Breast epithelium (tissue), 4 donors: Measurements from ENCODE around the gene MAN1A1. TPM values are rescaled to one million over a fixed set of nuclear protein-coding genes. Genes with fewer than 3 reads are reported as not detected.

ENCODE experiments used
- DNase-seq, 2 donors: peaks; one replicate each; pipeline ENCODE4 v3.0.0-alpha.2; 2019; ENCODE audit warnings: low spot score in 2 of 2
- H3K27ac ChIP-seq, 2 donors: fragments of 200-600 bp; sonication (generic) in 1 of 2; one replicate each; pipeline ENCODE4 v1.5.1; 2016 to 2019; ENCODE audit warnings: mild to moderate bottlenecking in 1 of 2
- H3K27me3 ChIP-seq, 2 donors: fragments of 200-600 bp; sonication (generic) in 1 of 2; one replicate each; pipeline versions ENCODE4 v1.5.1 to v1.6.0; 2017 to 2019; ENCODE audit warnings: control low read depth in 1 of 2, mild to moderate bottlenecking in 1 of 2
- H3K36me3 ChIP-seq: fragments of 200-600 bp; one replicate; pipeline ENCODE4 v1.5.1; 2019
- H3K4me1 ChIP-seq, 2 donors: fragments of 200-600 bp; sonication (generic); one replicate each; pipeline ENCODE4 v1.5.1; 2016 to 2019; ENCODE audit warnings: control low read depth in 1 of 2
- H3K4me3 ChIP-seq, 3 donors: fragments of 200-600 bp; sonication (generic); 1 replicate in 2 of 3; 2 replicates in 1 of 3; pipeline ENCODE4 v1.5.1; 2016 to 2019; ENCODE audit warnings: mild to moderate bottlenecking in 3 of 3, moderate library complexity in 2 of 3
- H3K9me3 ChIP-seq, 2 donors: fragments of 200-600 bp; sonication (generic) in 1 of 2; one replicate each; pipeline ENCODE4 v1.5.1; 2016 to 2019; ENCODE audit warnings: control low read depth in 1 of 2
- CTCF ChIP-seq, 3 donors: fragments of 450-650 bp; IDR thresholded peaks; one replicate each; pipeline ENCODE4 v1.5.1; 2016 to 2017; ENCODE audit warnings: antibody characterized with exemption in 3 of 3, mild to moderate bottlenecking in 3 of 3, moderate library complexity in 3 of 3
- POLR2A ChIP-seq: fragments of 450-650 bp; IDR thresholded peaks from one replicate; pipeline ENCODE4 v1.6.1; 2016; ENCODE audit warnings: antibody characterized with exemption, mild to moderate bottlenecking, moderate library complexity
- POLR2AphosphoS5 ChIP-seq, 3 donors: sonication (generic); formaldehyde crosslinking; IDR thresholded peaks; one replicate each; pipeline ENCODE4 v1.6.1; 2017; ENCODE audit warnings: antibody characterized with exemption in 3 of 3
- intact Hi-C: fragments of 100-400 bp; cut with DNase I; formaldehyde crosslinking; loops from one replicate; pipeline ENCODE4 v1.15.1; 2023; ENCODE audit warnings: low total_unique reads
- total RNA-seq, 3 donors: library from RNA; depleted of rRNA; stranded (reverse); fragments of >200 nt; gene quantifications; one replicate each; pipeline ENCODE4 v1.1.0, GENCODE V29; 2016

The MAN1A1 gene
- total RNA-seq, 3 donors from 2014 or later: 81.2 to 481 (median 104) TPM

- Histone ChIP-seq H3K27ac (peak overlapping the region in 1 of 2 donors; percentile 41), H3K36me3 (no peaks in the 10 kb centered on the region), H3K27me3 (no peaks in the 10 kb centered on the region), H3K9me3 (peaks cover 0 to 4% of the 10 kb centered on the region in 2 donors), H3K4me3 (no peak overlapping the region), H3K4me1 (peaks cover 0 to 7% of the 10 kb centered on the region in 2 donors)
- intact Hi-C loops: no loop called here
- DNase-seq: no peak
- no peak for TF ChIP-seq POLR2AphosphoS5 (IDR thresholded peaks at IDR 0.05)
- no peak for TF ChIP-seq CTCF (IDR thresholded peaks at IDR 0.05)
- TF ChIP-seq POLR2A: no peak
Measured at GRCh38 chr6:119241111-119241465, 108.5 kb downstream of the MAN1A1 start.

GRCh38 chr6:119240257-119241110 is 109.1 kb downstream of the MAN1A1 start:
- H3K4me1 ChIP-seq: peaks cover 0 to 7% of the 10 kb centered on the region in 2 donors
- H3K27ac ChIP-seq: peak overlapping the region in 1 of 2 donors; percentile 22
- H3K4me3 ChIP-seq: no peak overlapping the region
- H3K27me3 ChIP-seq: no peaks in the 10 kb centered on the region
- TF ChIP-seq CTCF (IDR thresholded peaks at IDR 0.05) (no peak), POLR2A (no peak), POLR2AphosphoS5 (IDR thresholded peaks at IDR 0.05) (no peak)
- DNase-seq: no peak
- intact Hi-C loops: no loop called here
- no peaks in the 10 kb centered on the region for H3K36me3 ChIP-seq
- peaks cover 0 to 4% of the 10 kb centered on the region in 2 donors for H3K9me3 ChIP-seq

- H3K27me3 ChIP-seq: no peaks in the 10 kb centered on the region
- no peak for DNase-seq
- intact Hi-C loops: no loop called here
- H3K27ac ChIP-seq: no peak overlapping the region
- no peak overlapping the region for H3K4me3 ChIP-seq
- H3K36me3 ChIP-seq: no peaks in the 10 kb centered on the region
- no peak for TF ChIP-seq POLR2AphosphoS5 (IDR thresholded peaks at IDR 0.05)
- no peak for TF ChIP-seq CTCF (IDR thresholded peaks at IDR 0.05)
- no peak for TF ChIP-seq POLR2A
- peaks cover 0 to 4% of the 10 kb centered on the region in 2 donors for H3K9me3 ChIP-seq
- peaks cover 0 to 7% of the 10 kb centered on the region in 2 donors for H3K4me1 ChIP-seq
Measured at GRCh38 chr6:119237177-119237715, 112.3 kb downstream of the MAN1A1 start.

GRCh38 chr6:119234941-119235340 is 114.6 kb downstream of the MAN1A1 start:
- intact Hi-C loops: no loop called here
- TF ChIP-seq POLR2AphosphoS5 (IDR thresholded peaks at IDR 0.05): no peak
- TF ChIP-seq CTCF (IDR thresholded peaks at IDR 0.05): no peak
- TF ChIP-seq POLR2A: no peak
- no peaks in the 10 kb centered on the region for H3K27me3 ChIP-seq

GRCh38 chr6:119234457-119234856 is 115.1 kb downstream of the MAN1A1 start:
- H3K27me3 ChIP-seq: no peaks in the 10 kb centered on the region
- H3K4me1 ChIP-seq: no peaks in the 10 kb centered on the region
- H3K4me3 ChIP-seq: no peak overlapping the region
- no peaks in the 10 kb centered on the region for H3K36me3 ChIP-seq
- H3K9me3 ChIP-seq: peaks cover 0 to 4% of the 10 kb centered on the region in 2 donors
- no peak for DNase-seq
- intact Hi-C loops: no loop called here
- TF ChIP-seq POLR2AphosphoS5 (IDR thresholded peaks at IDR 0.05) (no peak), CTCF (IDR thresholded peaks at IDR 0.05) (no peak), POLR2A (no peak)
- no peak overlapping the region for H3K27ac ChIP-seq

More at GRCh38 chr6:119234941-119235340, 114.6 kb downstream of the MAN1A1 start:
- Histone ChIP-seq H3K9me3 (peaks cover 0 to 4% of the 10 kb centered on the region in 2 donors), H3K36me3 (no peaks in the 10 kb centered on the region), H3K27ac (no peak overlapping the region), H3K4me3 (no peak overlapping the region), H3K4me1 (no peaks in the 10 kb centered on the region)
- DNase-seq: no peak
